ENCODE results near the gene CLIP2.

The CLIP2 gene

DNA sequence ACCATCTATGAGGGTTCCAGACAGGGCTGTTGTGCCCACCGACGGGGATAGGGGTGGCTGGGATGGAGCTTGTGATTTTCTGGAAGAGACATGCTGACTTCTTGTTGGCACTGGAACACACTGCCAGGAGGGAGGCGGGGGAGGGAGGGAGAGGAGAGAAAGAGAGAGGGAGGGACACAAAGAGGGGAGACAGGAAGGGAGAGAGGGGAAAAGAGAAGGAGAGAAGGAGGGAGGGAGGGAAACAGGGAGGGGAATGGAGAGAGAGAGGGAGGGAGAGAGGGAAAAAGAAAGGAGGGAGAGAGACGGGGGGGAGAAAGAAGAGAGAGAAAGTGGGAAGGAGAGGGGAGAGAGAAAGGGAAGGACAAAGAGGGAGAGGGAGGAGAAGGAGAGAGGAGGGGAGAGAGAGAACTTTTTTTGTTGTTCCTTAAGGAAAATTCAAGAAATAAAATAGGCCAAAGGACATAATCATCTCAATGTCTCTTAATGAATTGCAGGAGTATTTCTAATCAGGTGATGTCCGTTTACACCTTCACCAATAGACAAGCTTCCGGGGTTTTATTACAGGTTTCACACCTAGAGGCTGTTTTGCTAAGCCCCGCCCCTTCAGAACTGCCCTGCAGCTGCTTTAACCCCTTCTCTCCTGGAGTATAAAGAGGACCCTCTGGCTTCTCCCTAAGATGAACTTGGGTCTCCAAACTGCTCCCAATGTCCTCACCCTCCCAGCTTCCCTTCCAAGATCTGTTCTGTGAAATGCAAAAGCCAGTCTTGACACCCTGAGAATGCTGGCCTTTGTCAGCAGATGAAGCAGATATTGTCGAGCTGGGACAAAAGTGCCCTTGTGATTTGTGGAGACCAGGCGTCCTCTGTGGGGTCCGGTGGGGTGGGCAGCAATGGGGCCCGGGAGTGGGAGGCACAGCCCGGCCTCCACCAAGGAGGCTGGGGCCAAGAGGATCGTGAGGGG, 82.5 kb downstream of the CLIP2 start:
- POLR2A ChIA-PET: no interaction called here
- TF ChIP-seq FOXA1 (IDR thresholded peaks at IDR 0.05) (no peak), FOXK2 (IDR thresholded peaks at IDR 0.05) (no peak), CTBP1 (IDR thresholded peaks at IDR 0.05; ENCODE audit: borderline replicate concordance) (no peak), LEF1 (IDR thresholded peaks at IDR 0.05; ENCODE audit: borderline replicate concordance) (no peak), NFRKB (IDR thresholded peaks at IDR 0.05) (no peak), FOXM1 (IDR thresholded peaks at IDR 0.05; ENCODE audit: borderline replicate concordance) (no peak), SUZ12 (IDR thresholded peaks at IDR 0.05) (no peak), ZNF384 (IDR thresholded peaks at IDR 0.05) (no peak), ARNT (IDR thresholded peaks at IDR 0.05) (no peak)
- CTCF ChIA-PET: interaction anchor here (0.5 kb wide), 1 partner anchor 198 kb away, joined by 3 read pairs; no protein-coding TSS in a partner anchor
- no peak for DNase-seq (ENCODE audit: extremely low spot score)

DNA sequence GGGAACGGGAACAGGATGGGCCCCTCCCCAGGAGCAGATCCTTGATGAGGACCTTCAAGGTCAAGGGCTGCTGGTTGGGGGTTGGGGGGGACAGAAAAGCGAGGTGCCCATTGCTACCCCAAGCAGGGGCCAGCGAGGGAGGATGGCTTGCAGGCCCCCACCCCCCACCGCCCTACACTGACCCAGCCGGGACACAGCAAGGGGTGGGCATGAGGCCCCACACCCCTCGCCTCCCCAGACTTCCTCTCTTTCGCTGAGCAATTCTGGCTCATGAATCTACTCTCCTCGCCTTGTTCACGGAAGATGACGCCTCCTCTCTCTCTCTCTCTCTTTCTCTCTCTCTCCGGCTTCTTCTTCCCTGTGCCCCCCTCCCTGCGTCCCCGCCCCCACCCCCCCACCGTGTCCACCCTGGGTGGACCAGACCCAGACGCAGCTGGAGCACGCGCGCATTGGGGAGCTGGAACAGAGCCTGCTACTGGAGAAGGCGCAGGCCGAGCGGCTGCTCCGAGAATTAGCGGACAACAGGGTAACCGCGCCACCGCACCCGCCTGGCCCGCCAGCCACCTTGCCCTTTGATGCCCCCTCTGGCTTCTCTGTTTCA, 83.4 kb downstream of the CLIP2 start:
- ChIA-PET POLR2A (no interaction called here), CTCF (no interaction called here)
- no peak for TF ChIP-seq L3MBTL2 (conservative IDR thresholded peaks at IDR 0.05)
- no peak for TF ChIP-seq ARNT (IDR thresholded peaks at IDR 0.05)
- no peak for TF ChIP-seq ZNF384 (IDR thresholded peaks at IDR 0.05)
- TF ChIP-seq BHLHE40 (IDR thresholded peaks at IDR 0.05; ENCODE audit: borderline replicate concordance): no peak
- TF ChIP-seq LEF1 (IDR thresholded peaks at IDR 0.05; ENCODE audit: borderline replicate concordance): no peak
- TF ChIP-seq NFRKB (IDR thresholded peaks at IDR 0.05): no peak
- no peak for TF ChIP-seq FOXA1 (IDR thresholded peaks at IDR 0.05)
- no peak for TF ChIP-seq TARDBP (IDR thresholded peaks at IDR 0.05)
- no peak for TF ChIP-seq FOXK2 (IDR thresholded peaks at IDR 0.05)
- no peak for TF ChIP-seq ELF4 (IDR thresholded peaks at IDR 0.05)
- no peak for DNase-seq (ENCODE audit: extremely low spot score)

DNA sequence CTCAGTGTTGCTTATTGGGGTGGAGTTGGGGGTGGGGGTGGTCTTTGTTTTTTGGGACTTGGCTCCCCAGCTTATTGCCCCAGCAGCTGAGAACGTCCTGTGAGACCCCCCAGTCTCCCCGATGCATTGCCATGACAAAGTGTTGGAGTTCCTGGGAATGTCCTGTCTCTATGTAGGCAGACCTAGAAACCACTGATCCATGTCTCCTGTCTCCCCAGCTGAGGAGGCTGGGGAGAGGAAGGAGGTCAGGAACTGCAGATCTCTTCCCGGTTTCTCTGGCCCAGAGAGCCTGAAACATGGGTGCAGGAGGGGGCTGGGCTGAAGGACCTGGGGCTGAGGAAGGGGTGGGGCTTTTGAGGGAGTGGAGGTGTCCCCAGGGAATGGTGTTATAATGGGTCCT, 84.3 kb downstream of the CLIP2 start:
- no peak for DNase-seq (ENCODE audit: extremely low spot score)
- TF ChIP-seq FOXM1 (IDR thresholded peaks at IDR 0.05; ENCODE audit: borderline replicate concordance) (no peak), L3MBTL2 (conservative IDR thresholded peaks at IDR 0.05) (no peak), NFRKB (IDR thresholded peaks at IDR 0.05) (no peak), TARDBP (IDR thresholded peaks at IDR 0.05) (no peak), LEF1 (IDR thresholded peaks at IDR 0.05; ENCODE audit: borderline replicate concordance) (no peak)
- CTCF ChIA-PET: no interaction called here
- POLR2A ChIA-PET: no interaction called here

DNA sequence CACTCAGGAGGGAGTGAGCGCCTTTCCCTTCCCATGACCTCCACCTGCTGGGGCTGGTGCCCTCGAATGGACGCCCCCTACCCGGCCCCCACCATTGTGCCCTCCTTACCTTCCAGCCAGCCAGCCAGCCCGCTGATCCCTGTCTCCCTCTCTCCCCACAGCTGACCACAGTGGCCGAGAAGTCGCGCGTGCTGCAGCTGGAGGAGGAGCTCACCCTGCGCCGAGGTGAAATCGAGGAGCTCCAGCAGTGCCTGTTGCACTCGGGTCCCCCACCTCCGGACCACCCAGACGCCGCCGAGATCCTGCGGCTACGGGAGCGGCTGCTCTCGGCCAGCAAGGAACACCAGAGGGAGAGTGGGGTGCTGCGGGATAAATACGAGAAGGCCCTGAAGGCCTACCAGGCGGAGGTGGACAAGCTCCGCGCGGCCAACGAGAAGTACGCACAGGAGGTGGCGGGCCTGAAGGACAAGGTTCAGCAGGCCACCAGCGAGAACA, 86.6 kb downstream of the CLIP2 start:
- POLR2A ChIA-PET: no interaction called here
- TF ChIP-seq NFRKB (IDR thresholded peaks at IDR 0.05) (no peak), FOXM1 (IDR thresholded peaks at IDR 0.05; ENCODE audit: borderline replicate concordance) (no peak), SUZ12 (IDR thresholded peaks at IDR 0.05) (no peak), HDGF (IDR thresholded peaks at IDR 0.05; ENCODE audit: borderline replicate concordance) (no peak), ZNF384 (IDR thresholded peaks at IDR 0.05) (no peak), SP1 (IDR thresholded peaks at IDR 0.05) (no peak), FOXK2 (IDR thresholded peaks at IDR 0.05) (no peak), FOXA1 (IDR thresholded peaks at IDR 0.05) (no peak), LEF1 (IDR thresholded peaks at IDR 0.05; ENCODE audit: borderline replicate concordance) (no peak), TARDBP (IDR thresholded peaks at IDR 0.05) (no peak), L3MBTL2 (conservative IDR thresholded peaks at IDR 0.05) (no peak), ARNT (IDR thresholded peaks at IDR 0.05) (no peak), CTBP1 (IDR thresholded peaks at IDR 0.05; ENCODE audit: borderline replicate concordance) (no peak)
- TF ChIP-seq, protein P1, sequence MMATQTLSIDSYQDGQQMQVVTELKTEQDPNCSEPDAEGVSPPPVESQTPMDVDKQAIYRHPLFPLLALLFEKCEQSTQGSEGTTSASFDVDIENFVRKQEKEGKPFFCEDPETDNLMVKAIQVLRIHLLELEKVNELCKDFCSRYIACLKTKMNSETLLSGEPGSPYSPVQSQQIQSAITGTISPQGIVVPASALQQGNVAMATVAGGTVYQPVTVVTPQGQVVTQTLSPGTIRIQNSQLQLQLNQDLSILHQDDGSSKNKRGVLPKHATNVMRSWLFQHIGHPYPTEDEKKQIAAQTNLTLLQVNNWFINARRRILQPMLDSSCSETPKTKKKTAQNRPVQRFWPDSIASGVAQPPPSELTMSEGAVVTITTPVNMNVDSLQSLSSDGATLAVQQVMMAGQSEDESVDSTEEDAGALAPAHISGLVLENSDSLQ (IDR thresholded peaks at IDR 0.05): no peak
- CTCF ChIA-PET: interaction anchor here (0.7 kb wide), 1 partner anchor 121 kb away, joined by 3 read pairs; no protein-coding TSS in a partner anchor
- DNase-seq (ENCODE audit: extremely low spot score): no peak

DNA sequence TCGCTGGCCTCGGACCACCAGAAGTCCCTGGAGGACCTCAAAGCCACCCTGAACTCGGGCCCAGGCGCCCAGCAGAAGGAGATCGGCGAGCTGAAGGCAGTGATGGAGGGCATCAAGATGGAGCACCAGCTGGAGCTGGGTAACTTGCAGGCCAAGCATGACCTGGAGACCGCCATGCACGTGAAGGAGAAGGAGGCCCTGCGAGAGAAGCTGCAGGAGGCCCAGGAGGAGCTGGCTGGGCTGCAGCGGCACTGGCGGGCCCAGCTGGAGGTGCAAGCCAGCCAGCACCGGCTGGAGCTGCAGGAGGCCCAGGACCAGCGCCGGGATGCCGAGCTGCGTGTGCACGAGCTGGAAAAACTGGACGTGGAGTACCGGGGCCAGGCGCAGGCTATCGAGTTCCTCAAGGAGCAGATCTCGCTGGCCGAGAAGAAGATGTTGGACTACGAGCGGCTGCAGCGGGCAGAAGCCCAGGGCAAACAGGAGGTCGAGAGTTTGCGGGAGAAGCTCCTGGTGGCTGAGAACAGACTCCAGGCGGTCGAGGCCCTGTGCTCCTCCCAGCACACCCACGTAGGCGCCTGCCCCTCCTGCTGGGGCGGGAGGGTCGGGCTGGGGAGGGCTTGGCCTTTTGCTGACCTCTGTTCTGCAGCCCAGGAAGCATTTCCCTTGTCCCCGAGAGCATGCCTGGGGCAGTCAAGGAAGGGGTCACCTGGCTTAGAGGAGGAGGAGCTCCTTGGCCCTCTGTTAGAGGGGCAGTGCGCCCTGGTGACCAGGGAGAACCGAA, 87.2 kb downstream of the CLIP2 start:
- TF ChIP-seq TARDBP (IDR thresholded peaks at IDR 0.05) (no peak), BHLHE40 (IDR thresholded peaks at IDR 0.05; ENCODE audit: borderline replicate concordance) (no peak), HDGF (IDR thresholded peaks at IDR 0.05; ENCODE audit: borderline replicate concordance) (no peak), FOXK2 (IDR thresholded peaks at IDR 0.05) (no peak), ELF4 (IDR thresholded peaks at IDR 0.05) (no peak)
- CTCF ChIA-PET: no interaction called here
- no peak for DNase-seq (ENCODE audit: extremely low spot score)
- POLR2A ChIA-PET: no interaction called here

DNA sequence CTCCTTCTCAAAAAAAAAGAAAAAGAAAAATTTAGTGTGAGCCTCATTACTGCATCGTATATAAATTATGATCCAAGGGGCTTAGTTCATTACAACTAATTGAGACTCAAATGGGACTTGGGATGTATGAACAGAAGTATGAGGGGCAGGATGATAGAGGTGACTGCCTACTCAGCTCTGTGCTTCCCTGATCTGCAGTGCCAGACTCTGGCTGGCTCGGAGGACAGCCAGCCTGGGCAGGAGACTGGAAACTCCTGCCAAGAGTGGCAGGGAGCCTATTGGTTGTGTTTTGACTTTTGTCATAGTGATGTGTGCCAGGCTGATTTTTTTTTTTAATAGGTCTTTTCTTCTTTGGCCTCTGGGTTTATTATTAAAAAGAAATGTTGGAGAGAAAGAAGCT, 90.7 kb downstream of the CLIP2 start:
- no peak for DNase-seq (ENCODE audit: extremely low spot score)
- CTCF ChIA-PET: no interaction called here
- no peak for TF ChIP-seq ZNF384 (IDR thresholded peaks at IDR 0.05)
- TF ChIP-seq FOXM1 (IDR thresholded peaks at IDR 0.05; ENCODE audit: borderline replicate concordance): no peak
- no peak for TF ChIP-seq TARDBP (IDR thresholded peaks at IDR 0.05)
- TF ChIP-seq SUZ12 (IDR thresholded peaks at IDR 0.05): no peak
- no peak for TF ChIP-seq FOXK2 (IDR thresholded peaks at IDR 0.05)
- TF ChIP-seq, protein P1 (IDR thresholded peaks at IDR 0.05): no peak
- no peak for TF ChIP-seq L3MBTL2 (conservative IDR thresholded peaks at IDR 0.05)
- TF ChIP-seq BHLHE40 (IDR thresholded peaks at IDR 0.05; ENCODE audit: borderline replicate concordance): no peak
- POLR2A ChIA-PET: no interaction called here

All from HEK293T (cell line).